GM21786 (cell line): ENCODE results near the gene IGSF21.

Source experiments
- ATAC-seq: cut with Tn5 transposase; IDR thresholded peaks from one replicate; pipeline ENCODE4 v1.9.1; 2021; ENCODE audit not compliant: unreplicated experiment

IGSF21 gene

GRCh38 chr1:18175051-18175450 lies 67.5 kb downstream of the IGSF21 start:
- ATAC-seq: no peak

- ATAC-seq: no peak
Measured at GRCh38 chr1:18175530-18176377, 68.2 kb downstream of the IGSF21 start.

- no peak for ATAC-seq
Measured at GRCh38 chr1:18176619-18177018, 69.0 kb downstream of the IGSF21 start.

DNA sequence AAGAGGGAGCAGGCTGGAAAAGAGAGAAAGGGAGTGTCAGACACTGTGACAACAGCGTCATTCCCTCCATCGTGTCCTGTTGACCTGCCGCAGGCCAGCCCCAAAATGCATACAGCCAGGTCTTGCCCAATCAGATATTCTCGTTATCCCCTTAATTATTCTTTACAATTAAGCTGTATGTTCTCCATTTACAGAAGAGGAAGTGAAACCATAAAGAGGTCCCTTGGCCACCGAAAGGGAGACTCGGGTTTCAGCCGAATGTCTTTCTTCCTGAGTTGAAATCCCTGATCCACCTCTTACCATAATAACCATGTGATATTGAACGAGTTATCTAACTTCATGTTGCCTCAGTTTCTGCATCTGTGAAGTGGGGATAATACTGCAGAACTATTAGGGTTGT lies 70.5 kb downstream of the IGSF21 start:
- ATAC-seq: no peak

GRCh38 chr1:18179009-18179408 lies 71.4 kb downstream of the IGSF21 start:
- ATAC-seq: no peak

DNA sequence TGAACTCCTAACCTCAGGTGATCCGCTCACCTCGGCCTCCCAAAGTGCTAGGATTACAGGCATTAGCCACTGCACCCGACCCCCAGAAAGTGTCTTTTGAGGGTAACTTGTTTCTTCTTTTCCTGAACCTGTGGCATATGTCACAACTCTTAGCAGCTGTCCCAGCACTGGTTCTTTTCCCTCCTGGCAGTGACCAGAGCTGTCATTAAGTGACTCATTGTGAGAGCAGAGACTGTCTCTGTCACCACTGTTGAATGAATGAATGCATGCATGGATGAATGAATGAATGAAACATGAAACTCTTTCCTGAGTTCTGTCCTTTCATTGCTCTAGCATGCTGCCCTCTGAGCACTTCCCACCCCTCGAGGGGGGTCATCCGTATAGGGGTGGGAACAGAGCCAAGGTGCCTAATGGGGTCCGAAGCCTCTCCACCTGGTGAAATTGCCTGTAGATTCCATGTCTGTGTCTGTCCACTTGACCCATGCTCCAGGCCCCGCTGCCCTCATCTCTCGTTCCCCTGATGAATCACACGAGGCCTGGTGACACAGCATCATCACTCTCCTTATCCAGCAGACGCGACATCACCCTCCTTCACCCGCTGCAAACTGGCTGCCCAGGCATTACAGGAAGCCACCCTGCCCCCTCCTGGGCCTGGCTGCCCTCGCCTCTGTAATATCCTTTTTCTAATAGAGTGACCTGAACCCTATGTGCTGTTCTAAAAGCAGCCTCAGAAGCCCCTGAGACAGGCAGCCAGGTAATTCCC lies 75.0 kb downstream of the IGSF21 start:
- ATAC-seq: no peak

DNA sequence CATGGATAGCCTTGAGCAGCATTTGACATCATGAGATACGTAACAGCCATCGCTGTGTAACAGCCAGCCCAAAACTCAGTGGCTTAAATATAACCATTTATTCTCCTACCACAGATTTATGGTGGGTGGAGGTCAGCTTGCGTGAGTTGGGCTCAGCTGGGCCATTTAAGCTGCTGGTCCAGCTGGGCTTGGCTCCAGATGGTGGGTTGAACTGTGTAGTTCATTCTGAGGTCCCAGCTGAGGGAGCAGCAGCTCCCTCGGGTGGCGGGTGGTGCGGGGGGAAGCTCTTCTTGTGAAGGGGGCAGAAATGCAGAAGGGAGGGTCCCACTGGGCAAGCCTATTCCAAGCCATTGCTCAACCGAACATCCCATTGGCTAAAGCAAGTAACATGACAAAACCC lies 75.9 kb downstream of the IGSF21 start:
- no peak for ATAC-seq

DNA sequence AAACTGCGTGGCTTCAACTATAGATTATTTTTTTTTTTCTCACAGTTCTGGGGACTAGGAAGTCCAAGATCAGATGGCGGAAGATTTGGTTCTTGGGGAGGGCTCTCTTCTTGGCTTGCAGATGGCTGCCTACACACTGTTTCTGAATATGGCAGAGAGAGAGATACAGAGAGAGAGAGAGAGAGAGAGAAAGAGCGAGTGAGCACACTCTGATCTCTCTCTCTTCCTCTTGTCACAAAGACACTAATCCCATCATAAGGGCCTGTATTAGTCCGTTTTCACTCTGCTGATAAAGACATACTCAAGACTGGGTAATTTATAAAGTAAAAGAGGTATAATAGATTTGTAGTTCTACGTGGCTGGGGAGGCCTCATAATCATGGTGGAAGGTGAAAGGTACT lies 79.5 kb downstream of the IGSF21 start:
- no peak for ATAC-seq

DNA sequence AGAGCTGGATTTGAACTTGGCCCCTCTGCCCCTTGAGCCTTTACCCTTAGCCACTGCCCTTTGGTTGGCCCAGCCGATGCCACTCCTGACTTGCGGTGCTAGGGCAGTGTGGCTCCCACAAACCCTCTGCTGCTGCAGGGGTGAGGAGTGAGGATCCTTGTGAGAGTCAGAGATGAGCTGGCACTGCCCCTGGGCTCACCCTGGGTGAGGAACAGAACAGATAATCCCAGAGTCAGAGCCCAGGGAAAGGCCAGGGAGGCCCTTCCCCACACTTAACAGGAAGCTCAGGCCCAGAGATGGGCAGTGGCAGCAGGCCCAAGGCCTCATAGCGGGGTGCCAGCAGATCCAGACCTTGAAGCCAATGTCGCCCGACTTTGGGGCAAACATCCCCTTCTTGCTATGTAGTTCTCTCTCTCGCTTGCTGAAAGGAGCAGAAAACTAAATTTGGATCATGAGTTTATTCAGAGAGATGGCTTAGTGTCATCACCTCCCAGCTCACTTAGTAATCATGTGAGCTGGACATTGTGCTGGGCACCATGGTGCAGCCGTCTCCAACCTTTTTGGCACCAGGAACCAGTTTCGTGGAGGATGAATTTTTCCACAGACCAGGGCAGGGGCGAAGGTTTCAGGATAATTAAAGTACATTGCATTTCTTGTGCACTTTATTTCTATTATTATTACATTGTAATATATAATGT lies 81.4 kb downstream of the IGSF21 start:
- no peak for ATAC-seq

DNA sequence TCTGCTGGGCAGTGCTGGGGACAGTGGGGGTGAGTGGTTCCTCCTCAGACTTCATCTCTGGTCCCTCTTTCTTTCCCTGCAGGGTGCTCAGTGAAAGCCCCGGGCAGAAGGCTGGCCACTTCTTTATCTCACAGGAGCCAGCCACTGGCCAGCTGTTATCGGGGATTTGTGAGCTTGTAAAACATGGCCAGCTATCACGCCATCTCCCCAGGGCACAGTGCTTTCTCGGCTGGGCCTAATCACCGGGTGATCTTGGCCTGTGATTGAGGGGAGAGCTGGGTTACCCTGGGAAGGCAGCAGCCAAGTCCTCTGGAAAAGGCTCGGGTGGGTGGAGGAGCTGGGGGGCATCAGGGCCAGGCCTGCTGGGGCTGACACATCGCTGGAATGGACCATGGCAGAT lies 83.0 kb downstream of the IGSF21 start:
- no peak for ATAC-seq

DNA sequence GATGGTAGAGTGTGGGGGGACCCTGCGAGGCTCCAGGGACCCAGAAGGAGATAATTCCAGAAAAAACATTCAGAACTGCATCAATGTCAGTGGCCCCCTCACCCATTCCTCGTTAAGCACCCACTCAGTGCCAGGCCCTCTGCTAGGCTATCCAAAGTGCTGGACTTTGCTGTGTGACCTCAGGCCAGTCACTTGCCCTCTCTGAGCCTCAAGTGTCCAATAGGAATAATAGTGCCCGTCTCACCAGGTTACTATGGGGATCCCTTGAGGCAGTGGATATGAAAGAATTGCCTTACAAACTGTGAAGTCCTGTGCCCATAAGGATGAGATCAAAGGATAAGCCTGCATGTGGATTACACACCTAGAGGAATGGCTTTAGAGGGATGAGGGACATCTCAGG lies 83.4 kb downstream of the IGSF21 start:
- no peak for ATAC-seq

DNA sequence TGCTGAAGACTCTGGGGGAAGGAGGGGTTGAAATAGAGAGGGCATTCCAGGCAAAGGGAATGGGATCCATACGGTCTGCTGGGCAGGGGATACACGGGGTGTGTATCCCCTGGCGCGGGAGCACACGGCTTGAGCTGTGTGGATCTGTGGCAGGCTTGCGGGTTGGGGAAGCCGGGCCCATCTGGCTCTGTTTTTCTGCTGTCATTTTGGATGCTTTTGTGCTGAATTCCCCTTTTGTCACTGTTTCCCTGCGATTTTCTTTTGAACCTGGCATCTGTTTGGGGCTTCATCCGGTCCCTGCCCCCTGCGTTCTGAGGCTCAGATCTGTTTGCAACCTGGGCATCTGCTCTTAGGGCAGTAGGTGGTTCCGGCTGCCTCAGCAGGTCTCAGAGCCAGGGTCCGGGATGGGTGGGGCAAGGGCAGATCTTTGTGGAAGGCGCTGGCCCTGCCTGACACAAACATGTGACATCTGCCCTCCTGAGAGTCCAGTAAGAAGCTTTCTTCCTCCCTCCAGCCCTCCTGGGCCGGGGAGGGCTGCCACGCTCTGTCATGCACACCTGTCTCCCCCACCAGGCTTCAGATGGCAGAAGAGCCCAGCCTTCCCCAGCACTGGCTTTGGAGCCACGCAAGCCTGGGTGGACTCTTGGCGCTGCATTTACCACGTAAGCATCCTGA lies 84.0 kb downstream of the IGSF21 start:
- ATAC-seq: no peak

DNA sequence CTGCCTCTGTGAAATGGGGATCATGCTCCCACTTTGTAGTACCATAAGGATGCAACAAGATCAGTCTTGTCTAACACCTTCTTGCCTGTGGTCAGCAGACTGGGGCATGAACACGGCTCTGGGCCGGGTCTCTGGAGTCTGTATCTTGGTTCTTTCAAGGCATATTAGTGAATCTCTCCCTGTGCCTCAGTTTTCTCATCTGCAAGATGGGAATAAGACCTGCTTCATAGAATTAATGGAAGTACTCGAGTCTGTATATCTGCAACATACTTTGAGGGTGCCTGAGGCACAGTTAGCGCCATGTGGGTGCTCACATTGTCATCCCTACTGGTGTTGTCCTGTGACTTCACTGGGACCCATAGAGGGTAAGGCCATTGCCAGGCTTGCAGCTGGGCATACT lies 84.6 kb downstream of the IGSF21 start:
- ATAC-seq: no peak

GRCh38 chr1:18192974-18193373 lies 85.4 kb downstream of the IGSF21 start:
- no peak for ATAC-seq

GRCh38 chr1:18197299-18197698 lies 89.7 kb downstream of the IGSF21 start:
- ATAC-seq: no peak

DNA sequence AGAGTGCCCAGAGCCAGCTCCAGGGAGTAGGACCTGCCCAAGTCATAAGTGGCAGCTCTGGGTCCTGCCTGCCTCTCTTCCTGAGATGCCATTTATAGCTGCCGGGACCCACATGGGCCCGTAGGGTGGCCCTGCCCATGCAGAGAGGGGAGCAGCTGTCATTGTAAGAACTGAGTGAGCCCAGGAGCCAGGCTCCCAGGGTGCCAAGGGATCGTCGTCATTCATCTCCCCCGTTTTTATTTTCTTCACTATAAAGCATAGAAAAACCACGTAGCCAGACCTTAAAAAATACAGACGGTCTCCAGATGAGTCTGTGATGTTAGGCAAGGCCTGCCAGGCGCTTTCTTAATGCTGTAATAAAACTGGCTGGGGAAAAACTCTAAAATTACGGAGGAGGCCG lies 90.7 kb downstream of the IGSF21 start:
- ATAC-seq: no peak

- ATAC-seq: no peak
Measured at GRCh38 chr1:18199462-18199861, 91.9 kb downstream of the IGSF21 start.

GRCh38 chr1:18200136-18200717 lies 92.6 kb downstream of the IGSF21 start:
- no peak for ATAC-seq

DNA sequence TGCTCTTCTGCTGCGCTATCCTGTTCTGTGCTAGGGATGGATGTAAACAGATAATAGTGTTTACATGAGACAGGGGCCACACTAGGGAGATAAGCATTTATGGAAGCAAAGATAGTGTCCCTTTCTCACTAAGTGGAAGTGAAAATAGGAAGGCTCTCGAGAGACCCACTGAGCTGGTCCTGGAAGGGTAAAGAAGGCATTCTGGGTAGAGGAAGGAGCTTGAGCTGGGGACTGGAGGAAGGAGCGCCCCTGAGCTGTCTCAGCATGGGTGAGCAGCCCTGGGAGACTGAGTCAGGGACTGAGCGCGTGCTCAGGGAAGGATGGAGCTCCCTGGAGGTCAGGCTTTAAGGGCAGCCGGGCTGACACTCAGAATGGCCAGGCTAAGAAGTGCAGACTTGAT lies 93.3 kb downstream of the IGSF21 start:
- no peak for ATAC-seq

- no peak for ATAC-seq
Measured at GRCh38 chr1:18201997-18202719, 94.6 kb downstream of the IGSF21 start.
